Measurements from ENCODE around the gene C3orf62. TPM values are rescaled to one million over a fixed set of nuclear protein-coding genes. Genes with fewer than 3 reads are reported as not detected.

C3orf62 gene
- 0.72 TPM for total RNA-seq (ENCODE audit: insufficient read depth, low replicate concordance)

GRCh38 chr3:49276475-49277382, at the start of gene C3orf62:
TSS of gene C3orf62 (minus strand) at chr3:49277232. CDS start at chr3:49276872, 360 bp downstream.
- DNase-seq (ENCODE audit: low spot score), result peak; percentile 92

- DNase-seq (ENCODE audit: low spot score), result no peak
These were observed 47.7 kb upstream of the C3orf62 start for GRCh38 chr3:49324768-49325167.

- DNase-seq (ENCODE audit: low spot score), result no peak
These were observed 39.8 kb upstream of the C3orf62 start for GRCh38 chr3:49316696-49317457.

GRCh38 chr3:49313896-49314688, 37.1 kb upstream of the C3orf62 start:
- DNase-seq (ENCODE audit: low spot score), result no peak

- DNase-seq (ENCODE audit: low spot score), result no peak
These were observed 34.3 kb upstream of the C3orf62 start for GRCh38 chr3:49311283-49311682.

- no peak for DNase-seq (ENCODE audit: low spot score)
These were observed 33.6 kb upstream of the C3orf62 start for GRCh38 chr3:49310677-49311076.

- DNase-seq (ENCODE audit: low spot score), result no peak
These were observed 28.6 kb upstream of the C3orf62 start for GRCh38 chr3:49305608-49306007.

- no peak for DNase-seq (ENCODE audit: low spot score)
These were observed 25.6 kb upstream of the C3orf62 start for GRCh38 chr3:49302613-49303012.

GRCh38 chr3:49300595-49300994, 23.6 kb upstream of the C3orf62 start:
- DNase-seq (ENCODE audit: low spot score), result no peak

GRCh38 chr3:49298511-49298910, 21.5 kb upstream of the C3orf62 start:
- no peak for DNase-seq (ENCODE audit: low spot score)

- DNase-seq (ENCODE audit: low spot score), result no peak
These were observed 19.9 kb upstream of the C3orf62 start for GRCh38 chr3:49296781-49297411.

- DNase-seq (ENCODE audit: low spot score), result no peak
These were observed 18.5 kb upstream of the C3orf62 start for GRCh38 chr3:49295489-49296058.

- no peak for DNase-seq (ENCODE audit: low spot score)
These were observed 17.3 kb upstream of the C3orf62 start for GRCh38 chr3:49294343-49294742.

GRCh38 chr3:49283997-49284396, 7.0 kb upstream of the C3orf62 start:
- DNase-seq (ENCODE audit: low spot score), result no peak

GRCh38 chr3:49279376-49279775, 2.3 kb upstream of the C3orf62 start:
- no peak for DNase-seq (ENCODE audit: low spot score)

GRCh38 chr3:49278548-49278947, 1.5 kb upstream of the C3orf62 start:
- no peak for DNase-seq (ENCODE audit: low spot score)

GRCh38 chr3:49277383-49277775, 347 bp upstream of the C3orf62 start:
- DNase-seq (ENCODE audit: low spot score), result no peak

- no peak for DNase-seq (ENCODE audit: low spot score)
These were observed 3.1 kb downstream of the C3orf62 start for GRCh38 chr3:49273825-49274532.

GRCh38 chr3:49271047-49271446, 6.0 kb downstream of the C3orf62 start:
- peak; percentile 49 for DNase-seq (ENCODE audit: low spot score)

GRCh38 chr3:49270156-49270500, 6.9 kb downstream of the C3orf62 start:
- DNase-seq (ENCODE audit: low spot score), result no peak
